ENCODE data around the gene GINS2. TPM values are rescaled to one million over a fixed set of nuclear protein-coding genes. Genes with fewer than 3 reads are reported as not detected.
A peak's percentile ranks its signal among the peaks of the same experiment; 100 is the strongest.

Gene GINS2
- total RNA-seq, 1 experiment from 2014 or later, result 11.3 TPM

- CTCF ChIA-PET, result interaction anchor here (0.6 kb wide), 1 partner anchor 16 kb away, joined by 3 read pairs; no protein-coding TSS in a partner anchor
- TF ChIP-seq CTCF (IDR thresholded peaks at IDR 0.05; ENCODE audit: unreplicated experiment), result no peak
Observed at GRCh38 chr16:85724126-85724879, 35.5 kb upstream of the GINS2 start.

GRCh38 chr16:85722128-85722893 lies 33.6 kb upstream of the GINS2 start:
- ChIA-PET CTCF (interaction anchor here (0.6 kb wide), 1 partner anchor 608 kb away, joined by 3 read pairs; no protein-coding TSS in a partner anchor), POLR2A (interaction anchor here (0.6 to 1.7 kb wide), 2 partner anchors 20 to 24 kb away, joined by 3 to 5 read pairs; no protein-coding TSS in a partner anchor)
- H3K27me3 Mint-ChIP-seq (ENCODE audit: insufficient read depth, unreplicated experiment), result no peaks in the 10 kb centered on the region
- H3K4me3 Mint-ChIP-seq (ENCODE audit: unreplicated experiment), result no peak overlapping the region
- H3K9me3 Mint-ChIP-seq (ENCODE audit: unreplicated experiment), result no peaks in the 10 kb centered on the region
- no TSS peak for BruUV-seq (replicated peaks)
- DNase-seq (ENCODE audit: unreplicated experiment), result no peak
- TF ChIP-seq CTCF (IDR thresholded peaks at IDR 0.05; ENCODE audit: unreplicated experiment), result no peak
- H3K27ac Mint-ChIP-seq (ENCODE audit: low read depth, unreplicated experiment), result no peak overlapping the region
- H3K36me3 Mint-ChIP-seq (ENCODE audit: insufficient read depth, unreplicated experiment), result peaks cover 5% of the 10 kb centered on the region
- intact Hi-C loops (cut with micrococcal nuclease), result no loop called here
- H3K4me1 Mint-ChIP-seq (ENCODE audit: insufficient read depth, unreplicated experiment), result peaks cover 7% of the 10 kb centered on the region

More at GRCh38 chr16:85724126-85724879, 35.5 kb upstream of the GINS2 start:
- Mint-ChIP-seq H3K27me3 (ENCODE audit: insufficient read depth, unreplicated experiment) (no peaks in the 10 kb centered on the region), H3K4me3 (ENCODE audit: unreplicated experiment) (no peak overlapping the region), H3K27ac (ENCODE audit: low read depth, unreplicated experiment) (no peak overlapping the region), H3K9me3 (ENCODE audit: unreplicated experiment) (no peaks in the 10 kb centered on the region), H3K36me3 (ENCODE audit: insufficient read depth, unreplicated experiment) (peaks cover 5% of the 10 kb centered on the region), H3K4me1 (ENCODE audit: insufficient read depth, unreplicated experiment) (peaks cover 7% of the 10 kb centered on the region)
- BruUV-seq (replicated peaks), result no TSS peak
- POLR2A ChIA-PET, result no interaction called here
- DNase-seq (ENCODE audit: unreplicated experiment), result no peak
- intact Hi-C loops (cut with micrococcal nuclease), result no loop called here

- peaks cover 5% of the 10 kb centered on the region for H3K36me3 Mint-ChIP-seq (ENCODE audit: insufficient read depth, unreplicated experiment)
- POLR2A ChIA-PET, result interaction anchor here (1.0 to 1.2 kb wide), 2 partner anchors 18 to 27 kb away, joined by 3 read pairs; no protein-coding TSS in a partner anchor
- intact Hi-C loops (cut with micrococcal nuclease), result no loop called here
Observed at GRCh38 chr16:85720302-85720637, 31.5 kb upstream of the GINS2 start.

More at GRCh38 chr16:85720302-85720637, 31.5 kb upstream of the GINS2 start:
- peaks cover 7% of the 10 kb centered on the region for H3K4me1 Mint-ChIP-seq (ENCODE audit: insufficient read depth, unreplicated experiment)
- H3K27me3 Mint-ChIP-seq (ENCODE audit: insufficient read depth, unreplicated experiment), result no peaks in the 10 kb centered on the region
- no peak overlapping the region for H3K27ac Mint-ChIP-seq (ENCODE audit: low read depth, unreplicated experiment)
- no TSS peak for BruUV-seq (replicated peaks)
- no peak for TF ChIP-seq CTCF (IDR thresholded peaks at IDR 0.05; ENCODE audit: unreplicated experiment)
- no peaks in the 10 kb centered on the region for H3K9me3 Mint-ChIP-seq (ENCODE audit: unreplicated experiment)
- DNase-seq (ENCODE audit: unreplicated experiment), result peak; percentile 92
- CTCF ChIA-PET, result interaction anchor here (0.7 to 2.0 kb wide), 8 partner anchors 11 to 1188 kb away, joined by 3 to 8 read pairs (median 4); no protein-coding TSS in a partner anchor
- H3K4me3 Mint-ChIP-seq (ENCODE audit: unreplicated experiment), result no peak overlapping the region
